NT2/D1 (cell line): Measurements from ENCODE around the gene CNGA3.

Experiments
- SUZ12 ChIP-seq: IDR thresholded peaks from 2 replicates; pipeline ENCODE4 v1.6.1; 2011; ENCODE audit not compliant: insufficient read length, insufficient read depth; ENCODE audit errors: extremely low read depth
- YY1 ChIP-seq: IDR thresholded peaks from 2 replicates; pipeline ENCODE4 v1.6.1; 2011; ENCODE audit not compliant: insufficient read length, insufficient read depth
- ZNF274 ChIP-seq: IDR thresholded peaks from 2 replicates; pipeline ENCODE4 v1.6.1; 2011; ENCODE audit warnings: mild to moderate bottlenecking, low read depth, low read length

DNA sequence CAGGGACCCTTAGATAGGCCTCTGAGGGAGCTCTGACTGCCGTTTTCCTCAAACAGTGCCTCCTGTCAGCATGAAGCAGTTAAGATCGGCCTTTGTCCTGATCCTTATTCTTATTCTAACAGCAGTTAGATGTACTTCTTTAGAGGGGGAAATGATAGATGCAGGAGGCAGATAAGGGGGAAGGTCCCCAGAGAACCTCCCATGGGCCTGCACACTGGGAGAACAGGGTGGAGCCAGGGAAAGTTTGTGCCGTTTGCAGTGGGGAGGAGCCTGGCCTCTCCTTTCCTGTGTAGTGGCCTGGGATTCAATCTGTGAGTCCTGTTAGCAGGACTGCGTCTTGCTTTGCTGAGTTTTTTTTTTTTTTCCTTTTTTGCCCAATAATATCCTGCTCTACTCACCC, 90.5 kb downstream of the CNGA3 start:
- TF ChIP-seq YY1 = no peak
- TF ChIP-seq ZNF274 = no peak
- TF ChIP-seq SUZ12 = no peak
